Astrocyte (in vitro differentiated cells and primary cell): ENCODE results near the gene COQ6.

Source experiments
- EZH2 ChIP-seq: IDR thresholded peaks from 2 replicates; pipeline ENCODE4 v1.6.1; 2012; ENCODE audit warnings: mild to moderate bottlenecking, low read length, inconsistent platforms; ENCODE audit not compliant: insufficient read depth
- TF ChIP-seq, protein P1 (sequence below): IDR thresholded peaks from 2 replicates; pipeline ENCODE4 v1.5.1; 2011; ENCODE audit warnings: low read depth, mild to moderate bottlenecking, inconsistent platforms, low read length, moderate library complexity; ENCODE audit not compliant: insufficient read depth

- TF ChIP-seq, protein P1, sequence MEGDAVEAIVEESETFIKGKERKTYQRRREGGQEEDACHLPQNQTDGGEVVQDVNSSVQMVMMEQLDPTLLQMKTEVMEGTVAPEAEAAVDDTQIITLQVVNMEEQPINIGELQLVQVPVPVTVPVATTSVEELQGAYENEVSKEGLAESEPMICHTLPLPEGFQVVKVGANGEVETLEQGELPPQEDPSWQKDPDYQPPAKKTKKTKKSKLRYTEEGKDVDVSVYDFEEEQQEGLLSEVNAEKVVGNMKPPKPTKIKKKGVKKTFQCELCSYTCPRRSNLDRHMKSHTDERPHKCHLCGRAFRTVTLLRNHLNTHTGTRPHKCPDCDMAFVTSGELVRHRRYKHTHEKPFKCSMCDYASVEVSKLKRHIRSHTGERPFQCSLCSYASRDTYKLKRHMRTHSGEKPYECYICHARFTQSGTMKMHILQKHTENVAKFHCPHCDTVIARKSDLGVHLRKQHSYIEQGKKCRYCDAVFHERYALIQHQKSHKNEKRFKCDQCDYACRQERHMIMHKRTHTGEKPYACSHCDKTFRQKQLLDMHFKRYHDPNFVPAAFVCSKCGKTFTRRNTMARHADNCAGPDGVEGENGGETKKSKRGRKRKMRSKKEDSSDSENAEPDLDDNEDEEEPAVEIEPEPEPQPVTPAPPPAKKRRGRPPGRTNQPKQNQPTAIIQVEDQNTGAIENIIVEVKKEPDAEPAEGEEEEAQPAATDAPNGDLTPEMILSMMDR, result no peak
- no peak for TF ChIP-seq EZH2
Measured at GRCh38 chr14:73913256-73913655, 36.8 kb upstream of the COQ6 start.
